ENCODE measurements around the gene BMI1.

The BMI1 gene

DNA sequence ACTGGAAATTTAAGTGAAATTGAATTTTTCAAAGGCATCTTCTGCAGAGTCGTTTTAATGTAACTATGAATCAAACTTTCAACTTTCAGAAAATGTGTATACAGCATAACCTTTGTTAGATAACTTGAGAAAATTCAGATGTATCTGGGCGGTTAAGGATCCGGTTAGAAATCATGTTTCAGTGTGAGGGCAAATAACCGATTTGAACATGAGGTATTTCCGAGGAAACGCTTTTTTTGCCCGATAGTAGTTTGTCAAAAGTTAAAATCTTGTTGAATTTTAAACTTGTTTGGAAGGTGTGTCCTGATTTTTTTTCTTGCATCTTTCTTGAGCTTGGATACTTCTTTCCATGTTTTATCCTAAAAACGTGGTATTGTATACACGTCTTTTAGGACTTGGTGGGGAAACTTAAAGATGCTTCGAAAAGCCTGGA is 1.3 kb upstream of the BMI1 start:
- TF ChIP-seq, protein P1, sequence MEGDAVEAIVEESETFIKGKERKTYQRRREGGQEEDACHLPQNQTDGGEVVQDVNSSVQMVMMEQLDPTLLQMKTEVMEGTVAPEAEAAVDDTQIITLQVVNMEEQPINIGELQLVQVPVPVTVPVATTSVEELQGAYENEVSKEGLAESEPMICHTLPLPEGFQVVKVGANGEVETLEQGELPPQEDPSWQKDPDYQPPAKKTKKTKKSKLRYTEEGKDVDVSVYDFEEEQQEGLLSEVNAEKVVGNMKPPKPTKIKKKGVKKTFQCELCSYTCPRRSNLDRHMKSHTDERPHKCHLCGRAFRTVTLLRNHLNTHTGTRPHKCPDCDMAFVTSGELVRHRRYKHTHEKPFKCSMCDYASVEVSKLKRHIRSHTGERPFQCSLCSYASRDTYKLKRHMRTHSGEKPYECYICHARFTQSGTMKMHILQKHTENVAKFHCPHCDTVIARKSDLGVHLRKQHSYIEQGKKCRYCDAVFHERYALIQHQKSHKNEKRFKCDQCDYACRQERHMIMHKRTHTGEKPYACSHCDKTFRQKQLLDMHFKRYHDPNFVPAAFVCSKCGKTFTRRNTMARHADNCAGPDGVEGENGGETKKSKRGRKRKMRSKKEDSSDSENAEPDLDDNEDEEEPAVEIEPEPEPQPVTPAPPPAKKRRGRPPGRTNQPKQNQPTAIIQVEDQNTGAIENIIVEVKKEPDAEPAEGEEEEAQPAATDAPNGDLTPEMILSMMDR (IDR thresholded peaks at IDR 0.05; ENCODE audit: insufficient read depth, missing control alignments), result no peak
- no peak for FAIRE-seq
- DNase-seq (ENCODE audit: insufficient read length, low spot score), result no peak

DNA sequence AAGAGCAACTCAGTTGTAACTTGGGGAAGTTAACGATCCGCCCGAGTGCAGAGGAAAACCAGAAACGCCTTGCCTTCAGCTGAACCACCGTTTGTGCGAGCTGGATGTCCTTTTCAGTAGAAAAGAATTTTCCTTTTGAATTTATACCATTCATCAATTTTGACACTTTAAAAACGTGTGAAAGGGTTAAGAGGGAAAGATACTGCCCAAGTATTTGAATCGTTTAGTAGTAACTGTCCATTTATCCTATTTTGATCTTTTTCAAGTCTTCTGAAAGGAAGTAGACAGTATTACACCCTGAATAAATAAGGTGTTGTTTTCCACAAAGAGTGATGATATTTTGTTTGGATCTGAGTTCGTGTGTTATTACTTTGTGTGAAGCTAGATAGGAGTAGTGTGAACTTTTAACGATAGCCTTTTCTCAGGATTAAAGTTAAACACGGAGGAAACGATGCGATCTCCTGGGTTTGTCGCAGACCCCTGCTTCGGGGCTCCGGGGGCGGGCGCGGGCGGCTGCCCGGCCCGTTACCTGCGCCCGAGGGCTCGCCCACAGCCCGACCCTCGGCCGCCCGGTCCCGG is 830 bp upstream of the BMI1 start:
- FAIRE-seq (no peak), DNase-seq (ENCODE audit: insufficient read length, low spot score) (no peak)
- TF ChIP-seq, protein P1 (IDR thresholded peaks at IDR 0.05; ENCODE audit: insufficient read depth, missing control alignments), result no peak

DNA sequence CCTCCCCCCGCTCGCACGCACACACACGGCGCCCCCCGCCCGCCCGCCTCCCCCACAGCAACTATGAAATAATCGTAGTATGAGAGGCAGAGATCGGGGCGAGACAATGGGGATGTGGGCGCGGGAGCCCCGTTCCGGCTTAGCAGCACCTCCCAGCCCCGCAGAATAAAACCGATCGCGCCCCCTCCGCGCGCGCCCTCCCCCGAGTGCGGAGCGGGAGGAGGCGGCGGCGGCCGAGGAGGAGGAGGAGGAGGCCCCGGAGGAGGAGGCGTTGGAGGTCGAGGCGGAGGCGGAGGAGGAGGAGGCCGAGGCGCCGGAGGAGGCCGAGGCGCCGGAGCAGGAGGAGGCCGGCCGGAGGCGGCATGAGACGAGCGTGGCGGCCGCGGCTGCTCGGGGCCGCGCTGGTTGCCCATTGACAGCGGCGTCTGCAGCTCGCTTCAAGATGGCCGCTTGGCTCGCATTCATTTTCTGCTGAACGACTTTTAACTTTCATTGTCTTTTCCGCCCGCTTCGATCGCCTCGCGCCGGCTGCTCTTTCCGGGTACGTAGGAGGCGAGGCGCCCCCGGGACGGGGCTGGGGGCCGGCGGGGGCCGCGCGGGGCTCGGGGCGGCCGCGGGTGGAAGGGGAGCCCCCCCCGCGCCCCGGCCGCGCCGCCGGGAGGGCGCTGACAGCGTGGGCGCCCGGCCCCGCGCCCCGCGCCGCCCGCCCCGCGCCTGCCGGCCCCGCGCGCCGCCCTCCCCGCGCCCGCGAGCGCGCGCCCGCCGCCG is 441 bp downstream of the BMI1 start:
- FAIRE-seq (no peak), DNase-seq (ENCODE audit: insufficient read length, low spot score) (no peak)
- TF ChIP-seq, protein P1 (IDR thresholded peaks at IDR 0.05; ENCODE audit: insufficient read depth, missing control alignments), result no peak

DNA sequence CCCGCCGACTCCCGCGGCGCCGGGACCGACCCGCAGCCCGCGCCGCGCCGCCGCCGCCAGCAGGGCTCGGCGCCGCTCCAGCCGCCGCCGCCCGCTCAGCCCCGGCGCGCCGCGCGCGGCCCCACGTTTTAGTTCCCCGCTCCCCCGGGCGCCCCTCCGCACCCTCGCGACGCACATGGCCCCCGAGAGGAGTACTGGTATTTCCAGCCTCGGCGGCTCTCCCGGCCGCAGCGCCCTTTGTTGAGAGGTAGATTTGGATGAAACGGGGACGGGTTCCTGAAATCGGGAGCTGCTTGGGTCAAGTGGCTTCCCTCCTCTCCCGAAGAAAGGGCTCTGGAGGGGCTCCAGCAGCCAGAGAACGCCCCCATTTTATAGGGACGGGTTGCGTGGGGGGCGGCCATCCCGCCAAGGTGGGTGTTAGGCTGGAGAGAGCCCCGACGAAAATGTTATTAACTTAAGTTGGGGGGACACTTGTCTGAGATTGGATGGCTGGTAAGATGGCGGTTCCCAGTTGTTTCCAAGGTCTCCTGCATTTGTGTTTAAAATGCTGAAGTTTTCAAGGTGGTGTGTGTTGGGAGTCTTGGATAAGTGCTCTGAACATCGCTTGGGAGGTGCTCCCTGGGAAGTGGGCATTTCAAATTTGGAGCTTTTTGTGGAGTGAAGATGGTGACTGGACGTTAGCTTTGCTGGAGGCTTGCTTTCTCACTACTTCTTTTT is 1.2 kb downstream of the BMI1 start:
- no peak for FAIRE-seq
- no peak for DNase-seq (ENCODE audit: insufficient read length, low spot score)
- TF ChIP-seq, protein P1 (IDR thresholded peaks at IDR 0.05; ENCODE audit: insufficient read depth, missing control alignments), result no peak

DNA sequence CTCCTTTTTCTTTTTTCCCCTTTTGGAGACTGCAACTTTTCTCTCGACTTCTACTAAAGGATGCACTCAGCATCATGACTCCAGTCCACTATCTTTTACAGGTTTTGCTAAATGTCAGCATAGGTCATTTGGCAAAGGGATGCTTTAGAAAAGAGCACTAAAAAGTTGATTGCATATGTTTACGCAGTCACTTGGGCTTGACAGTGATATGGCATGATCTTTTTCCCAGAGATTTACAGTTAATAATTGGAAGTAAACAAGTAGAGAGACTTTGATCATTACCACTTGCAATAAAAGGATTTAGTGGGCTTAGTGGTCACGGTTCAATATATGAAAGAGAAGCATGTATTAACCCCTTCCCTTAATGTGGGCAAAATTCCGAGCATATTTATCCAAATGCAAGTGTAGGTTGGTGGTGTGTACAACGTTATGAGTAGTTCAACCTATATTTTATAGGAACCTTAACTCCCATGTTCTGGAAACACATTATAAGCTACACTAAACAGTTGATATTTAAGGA is 1.8 kb downstream of the BMI1 start:
- TF ChIP-seq, protein P1 (IDR thresholded peaks at IDR 0.05; ENCODE audit: insufficient read depth, missing control alignments), result no peak
- DNase-seq (ENCODE audit: insufficient read length, low spot score) (no peak), FAIRE-seq (no peak)

DNA sequence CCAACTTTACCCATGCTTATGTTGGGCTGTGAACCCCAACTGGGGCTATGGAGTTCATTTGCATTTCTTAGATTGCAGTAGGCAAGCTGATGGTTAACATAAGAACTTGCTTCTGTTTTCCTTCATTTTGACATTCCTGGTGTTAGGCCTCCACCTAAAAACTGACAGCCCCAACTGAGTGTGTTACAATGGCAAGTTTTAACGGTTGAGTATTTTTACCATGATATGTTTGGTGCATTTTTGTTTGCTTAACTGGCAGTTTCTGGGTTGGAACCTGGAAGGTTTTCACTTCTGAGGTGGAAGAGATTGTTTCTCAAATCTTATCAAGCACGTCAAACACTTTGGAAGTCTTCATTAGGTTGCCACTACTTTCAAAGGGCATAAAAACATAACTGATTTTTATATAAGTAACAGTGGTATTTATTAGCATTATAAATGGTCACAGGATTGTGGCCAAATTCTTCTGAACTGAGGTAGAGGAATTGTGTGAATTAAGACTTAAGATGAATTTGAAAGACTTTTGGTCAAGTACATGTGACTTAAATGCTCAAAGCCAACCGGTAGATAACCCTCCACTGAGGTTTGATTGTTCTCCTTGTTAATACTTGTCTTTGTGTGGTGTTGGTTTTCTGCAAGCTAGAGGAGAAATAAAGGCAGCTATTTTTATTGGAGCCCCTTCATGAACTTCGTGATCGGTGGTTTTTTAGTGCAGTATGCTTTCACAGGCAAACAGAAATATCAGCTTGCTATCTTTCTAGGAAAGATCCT is 2.8 kb downstream of the BMI1 start:
- FAIRE-seq (no peak), DNase-seq (ENCODE audit: insufficient read length, low spot score) (no peak)
- TF ChIP-seq, protein P1 (IDR thresholded peaks at IDR 0.05; ENCODE audit: insufficient read depth, missing control alignments), result no peak
